Measurements from ENCODE around the gene ZDHHC16. TPM values are rescaled to one million over a fixed set of nuclear protein-coding genes. Genes with fewer than 3 reads are reported as not detected.
A peak's percentile ranks its signal among the peaks of the same experiment; 100 is the strongest.

The ZDHHC16 gene
- total RNA-seq, 1 donor from 2014 or later, result 64.9 TPM

GRCh38 chr10:97426776-97427570, 19.0 kb upstream of the ZDHHC16 start:
- Mint-ChIP-seq H3K36me3 (ENCODE audit: insufficient read depth) (peaks cover 11% of the 10 kb centered on the region), H3K4me3 (ENCODE audit: low read depth) (peak overlapping the region; percentile 91), H3K9me3 (ENCODE audit: low read depth) (no peaks in the 10 kb centered on the region), H3K27me3 (no peaks in the 10 kb centered on the region), H3K4me1 (ENCODE audit: low read depth) (peaks cover 18% of the 10 kb centered on the region), H3K27ac (peak overlapping the region; percentile 93)
- no peak for DNase-seq (ENCODE audit: low spot score, unreplicated experiment)
- TF ChIP-seq, protein P1, sequence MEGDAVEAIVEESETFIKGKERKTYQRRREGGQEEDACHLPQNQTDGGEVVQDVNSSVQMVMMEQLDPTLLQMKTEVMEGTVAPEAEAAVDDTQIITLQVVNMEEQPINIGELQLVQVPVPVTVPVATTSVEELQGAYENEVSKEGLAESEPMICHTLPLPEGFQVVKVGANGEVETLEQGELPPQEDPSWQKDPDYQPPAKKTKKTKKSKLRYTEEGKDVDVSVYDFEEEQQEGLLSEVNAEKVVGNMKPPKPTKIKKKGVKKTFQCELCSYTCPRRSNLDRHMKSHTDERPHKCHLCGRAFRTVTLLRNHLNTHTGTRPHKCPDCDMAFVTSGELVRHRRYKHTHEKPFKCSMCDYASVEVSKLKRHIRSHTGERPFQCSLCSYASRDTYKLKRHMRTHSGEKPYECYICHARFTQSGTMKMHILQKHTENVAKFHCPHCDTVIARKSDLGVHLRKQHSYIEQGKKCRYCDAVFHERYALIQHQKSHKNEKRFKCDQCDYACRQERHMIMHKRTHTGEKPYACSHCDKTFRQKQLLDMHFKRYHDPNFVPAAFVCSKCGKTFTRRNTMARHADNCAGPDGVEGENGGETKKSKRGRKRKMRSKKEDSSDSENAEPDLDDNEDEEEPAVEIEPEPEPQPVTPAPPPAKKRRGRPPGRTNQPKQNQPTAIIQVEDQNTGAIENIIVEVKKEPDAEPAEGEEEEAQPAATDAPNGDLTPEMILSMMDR (IDR thresholded peaks at IDR 0.05; ENCODE audit: unreplicated experiment), result no peak

GRCh38 chr10:97427571-97428179, 18.3 kb upstream of the ZDHHC16 start:
- Mint-ChIP-seq H3K27me3 (no peaks in the 10 kb centered on the region), H3K36me3 (ENCODE audit: insufficient read depth) (peaks cover 13% of the 10 kb centered on the region), H3K4me1 (ENCODE audit: low read depth) (peaks cover 18% of the 10 kb centered on the region), H3K27ac (peak overlapping the region; percentile 93), H3K9me3 (ENCODE audit: low read depth) (no peaks in the 10 kb centered on the region), H3K4me3 (ENCODE audit: low read depth) (peak overlapping the region; percentile 91)
- no peak for DNase-seq (ENCODE audit: low spot score, unreplicated experiment)
- TF ChIP-seq, protein P1 (IDR thresholded peaks at IDR 0.05; ENCODE audit: unreplicated experiment), result no peak

DNA sequence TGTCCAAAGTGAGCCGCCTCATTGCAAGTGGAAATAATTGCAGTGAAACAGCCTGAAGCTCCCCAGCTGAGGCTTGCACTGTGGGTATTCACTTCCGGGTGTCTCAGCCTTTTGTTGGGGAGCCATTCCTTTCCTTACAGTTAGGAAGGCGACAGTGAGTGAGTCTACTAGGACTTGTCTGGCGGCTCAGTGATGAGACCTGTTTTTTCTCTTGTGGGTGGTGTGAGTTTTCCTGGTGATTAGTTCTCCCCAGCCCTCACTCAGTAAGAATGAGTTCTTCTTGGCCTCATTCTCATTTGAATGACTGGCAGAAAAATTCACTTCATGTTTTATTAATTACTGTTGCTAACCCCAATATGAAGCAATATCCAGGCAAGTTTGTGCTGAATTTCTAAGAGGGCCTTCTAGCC, 17.4 kb upstream of the ZDHHC16 start:
- Mint-ChIP-seq H3K27me3 (no peaks in the 10 kb centered on the region), H3K4me3 (ENCODE audit: low read depth) (peak overlapping the region; percentile 47), H3K9me3 (ENCODE audit: low read depth) (no peaks in the 10 kb centered on the region), H3K27ac (peak overlapping the region; percentile 29), H3K4me1 (ENCODE audit: low read depth) (peaks cover 18% of the 10 kb centered on the region), H3K36me3 (ENCODE audit: insufficient read depth) (peaks cover 13% of the 10 kb centered on the region)
- DNase-seq (ENCODE audit: low spot score, unreplicated experiment), result no peak
- TF ChIP-seq, protein P1 (IDR thresholded peaks at IDR 0.05; ENCODE audit: unreplicated experiment), result no peak

- TF ChIP-seq, protein P1 (IDR thresholded peaks at IDR 0.05; ENCODE audit: unreplicated experiment), result no peak
- no peak overlapping the region for H3K27ac Mint-ChIP-seq
- H3K4me3 Mint-ChIP-seq (ENCODE audit: low read depth), result no peak overlapping the region
- H3K9me3 Mint-ChIP-seq (ENCODE audit: low read depth), result no peaks in the 10 kb centered on the region
- peaks cover 16% of the 10 kb centered on the region for H3K36me3 Mint-ChIP-seq (ENCODE audit: insufficient read depth)
- DNase-seq (ENCODE audit: low spot score, unreplicated experiment), result no peak
- H3K27me3 Mint-ChIP-seq, result no peaks in the 10 kb centered on the region
- peaks cover 1% of the 10 kb centered on the region for H3K4me1 Mint-ChIP-seq (ENCODE audit: low read depth)
Measured at GRCh38 chr10:97434055-97434454, 11.9 kb upstream of the ZDHHC16 start.

DNA sequence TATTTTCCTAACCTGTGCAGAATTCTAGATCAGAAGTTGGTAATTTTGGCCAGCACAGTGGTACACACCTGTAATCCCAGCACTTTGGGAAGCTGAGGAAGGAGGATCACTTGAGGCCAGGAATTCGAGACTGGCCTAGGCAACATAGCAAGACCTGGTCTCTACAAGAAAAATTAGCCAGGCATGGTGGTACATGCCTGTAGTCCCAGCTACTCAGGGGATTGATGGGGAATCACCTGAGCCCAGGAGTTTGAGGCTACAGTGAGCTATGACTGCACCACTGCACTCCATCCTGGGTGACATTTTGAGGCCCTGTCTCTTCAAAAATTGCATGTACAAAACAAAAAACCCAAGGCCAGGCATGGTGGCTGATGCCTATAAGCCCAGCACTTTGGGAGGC, 11.4 kb upstream of the ZDHHC16 start:
- Mint-ChIP-seq H3K9me3 (ENCODE audit: low read depth) (no peaks in the 10 kb centered on the region), H3K36me3 (ENCODE audit: insufficient read depth) (peaks cover 15% of the 10 kb centered on the region), H3K4me1 (ENCODE audit: low read depth) (no peaks in the 10 kb centered on the region), H3K4me3 (ENCODE audit: low read depth) (no peak overlapping the region), H3K27ac (peak overlapping the region; percentile 62), H3K27me3 (no peaks in the 10 kb centered on the region)
- no peak for DNase-seq (ENCODE audit: low spot score, unreplicated experiment)
- TF ChIP-seq, protein P1 (IDR thresholded peaks at IDR 0.05; ENCODE audit: unreplicated experiment), result no peak
